A673 (cell line): ENCODE data around the gene RTBDN. TPM values are rescaled to one million over a fixed set of nuclear protein-coding genes. Genes with fewer than 3 reads are reported as not detected.
A peak's percentile ranks its signal among the peaks of the same experiment; 100 is the strongest.

Experiments
- BruUV-seq: library from RNA; stranded (reverse); fragments of 400-500 nt; replicated peaks from 2 replicates; lab custom pipeline; 2021; lab: Mats Ljungman, UMichigan
- CTCF ChIA-PET: fragments of 300-600 bp; sonication (Branson Sonifier 250); formaldehyde crosslinking; loops from one replicate; lab custom pipeline; 2022; ENCODE audit warnings: antibody characterized with exemption; lab: Charles Lee
- POLR2A ChIA-PET: fragments of 300-600 bp; sonication (Branson Sonifier 250); formaldehyde crosslinking; loops from one replicate; lab custom pipeline; 2022; ENCODE audit warnings: antibody characterized with exemption; ENCODE audit not compliant: low non-redundant PET; lab: Charles Lee
- DNase-seq: peaks from one replicate; pipeline ENCODE4 v3.0.0-alpha.2; 2015; ENCODE audit warnings: low spot score
- H3K27ac ChIP-seq: fragments of 200-600 bp; sonication (generic); 2 replicates; pipeline ENCODE4 v1.5.1; 2016; ENCODE audit warnings: mixed run types, low read depth, mild to moderate bottlenecking, mixed read lengths, antibody characterized with exemption, low read length; ENCODE audit not compliant: poor library complexity, severe bottlenecking
- H3K27me3 ChIP-seq: fragments of 200-600 bp; sonication (generic); replicated peaks from 2 replicates; pipeline ENCODE4 v1.6.1; 2017; ENCODE audit warnings: mixed run types, low read depth, mild to moderate bottlenecking, mixed read lengths, antibody characterized with exemption, low read length; ENCODE audit not compliant: insufficient read depth, poor library complexity
- H3K36me3 ChIP-seq: fragments of 200-600 bp; sonication (generic); 2 replicates; pipeline ENCODE4 v1.6.1; 2016; ENCODE audit warnings: mixed run types, mild to moderate bottlenecking, mixed read lengths, antibody characterized with exemption, low read length; ENCODE audit not compliant: insufficient read depth, poor library complexity, severe bottlenecking
- H3K4me1 ChIP-seq: fragments of 200-600 bp; sonication (generic); 2 replicates; pipeline ENCODE4 v1.6.1; 2017; ENCODE audit warnings: mixed run types, mild to moderate bottlenecking, mixed read lengths, antibody characterized with exemption, low read length; ENCODE audit not compliant: insufficient read depth, poor library complexity, severe bottlenecking
- H3K4me3 ChIP-seq: fragments of 200-600 bp; sonication (generic); 2 replicates; pipeline ENCODE4 v1.5.1; 2016; ENCODE audit warnings: low read depth, mixed run types, mild to moderate bottlenecking, mixed read lengths, low read length; ENCODE audit not compliant: poor library complexity, severe bottlenecking
- H3K9me3 ChIP-seq: fragments of 200-600 bp; sonication (generic); 2 replicates; pipeline ENCODE4 v1.6.1; 2016; ENCODE audit warnings: mixed run types, low read depth, mild to moderate bottlenecking, mixed read lengths, antibody characterized with exemption, low read length; ENCODE audit not compliant: poor library complexity, severe bottlenecking
- EZH2 ChIP-seq: fragments of 200-600 bp; sonication (generic); IDR thresholded peaks from 2 replicates; pipeline ENCODE4 v1.6.1; 2017; ENCODE audit warnings: borderline replicate concordance, low read depth, mild to moderate bottlenecking, mixed read lengths, antibody characterized with exemption, low read length; ENCODE audit not compliant: poor library complexity, severe bottlenecking
- intact Hi-C: fragments of 100-400 bp; cut with micrococcal nuclease; formaldehyde crosslinking; loops from one replicate; pipeline ENCODE4 v1.10.0; 2022; ENCODE audit not compliant: unreplicated experiment
- total RNA-seq: library from RNA; stranded (reverse); gene quantifications from 2 replicates; pipeline ENCODE4 v1.2.3, GENCODE V29; 2021
- TF ChIP-seq, protein P1 (sequence below): fragments of 300-800, 200-600 bp; sonication (generic); conservative IDR thresholded peaks from 2 replicates; pipeline ENCODE4 v1.5.1; 2017; ENCODE audit warnings: low read depth, mild to moderate bottlenecking, antibody characterized with exemption, low read length, moderate library complexity, mixed read lengths

Gene RTBDN
- total RNA-seq, 1 experiment from 2014 or later: not detected

DNA sequence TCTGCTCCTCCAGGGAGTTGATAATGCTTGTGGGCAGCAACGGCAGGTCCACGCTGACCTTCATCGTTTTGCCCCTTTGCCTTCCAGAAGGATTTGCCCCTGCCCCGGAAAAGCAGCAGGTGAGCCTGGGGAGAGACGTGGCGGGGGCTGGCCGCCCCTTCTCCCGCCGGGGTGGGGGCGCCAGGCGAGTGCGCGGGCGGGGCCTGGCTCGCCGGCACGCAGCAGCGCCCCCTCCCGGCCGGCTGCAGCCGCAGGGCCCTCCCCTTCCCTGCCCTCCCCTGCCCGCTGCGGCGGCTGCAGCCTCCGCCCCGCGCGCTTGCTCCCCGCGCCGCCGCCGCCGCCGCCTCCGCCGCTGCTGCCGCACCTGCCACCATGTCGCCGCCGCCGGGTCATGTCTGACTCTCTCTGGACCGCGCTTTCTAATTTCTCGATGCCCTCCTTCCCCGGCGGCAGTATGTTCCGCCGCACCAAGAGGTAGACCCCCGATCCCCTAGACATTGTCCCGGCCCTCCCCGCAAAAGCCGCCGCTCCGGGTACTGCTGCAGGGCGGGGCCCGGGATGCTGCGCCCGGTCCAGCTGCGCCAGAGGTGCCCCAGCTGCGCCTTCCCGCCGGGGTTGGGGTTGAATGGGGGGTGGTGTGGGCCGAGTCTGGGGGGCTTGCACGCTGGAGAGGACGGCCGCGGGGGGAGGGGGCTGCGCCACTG is 4.0 kb upstream of the RTBDN start, which contains the start of gene MAST1:
Gene MAST1 (plus strand): TSS at position 334 of the 704 bp plus-strand sequence. CDS start 58 bp downstream, at position 392.
- no TSS peak for BruUV-seq
- DNase-seq: peak; percentile 78
- Histone ChIP-seq H3K27me3 (no peaks in the 10 kb centered on the region), H3K4me1 (peaks cover 19% of the 10 kb centered on the region), H3K4me3 (peak within 1 kb of the TSS; percentile 84), H3K36me3 (no peaks in the 10 kb centered on the region), H3K27ac (peak within 1 kb of the TSS; percentile 63), H3K9me3 (no peaks in the 10 kb centered on the region)
- POLR2A ChIA-PET: no interaction called here
- TF ChIP-seq, protein P1, sequence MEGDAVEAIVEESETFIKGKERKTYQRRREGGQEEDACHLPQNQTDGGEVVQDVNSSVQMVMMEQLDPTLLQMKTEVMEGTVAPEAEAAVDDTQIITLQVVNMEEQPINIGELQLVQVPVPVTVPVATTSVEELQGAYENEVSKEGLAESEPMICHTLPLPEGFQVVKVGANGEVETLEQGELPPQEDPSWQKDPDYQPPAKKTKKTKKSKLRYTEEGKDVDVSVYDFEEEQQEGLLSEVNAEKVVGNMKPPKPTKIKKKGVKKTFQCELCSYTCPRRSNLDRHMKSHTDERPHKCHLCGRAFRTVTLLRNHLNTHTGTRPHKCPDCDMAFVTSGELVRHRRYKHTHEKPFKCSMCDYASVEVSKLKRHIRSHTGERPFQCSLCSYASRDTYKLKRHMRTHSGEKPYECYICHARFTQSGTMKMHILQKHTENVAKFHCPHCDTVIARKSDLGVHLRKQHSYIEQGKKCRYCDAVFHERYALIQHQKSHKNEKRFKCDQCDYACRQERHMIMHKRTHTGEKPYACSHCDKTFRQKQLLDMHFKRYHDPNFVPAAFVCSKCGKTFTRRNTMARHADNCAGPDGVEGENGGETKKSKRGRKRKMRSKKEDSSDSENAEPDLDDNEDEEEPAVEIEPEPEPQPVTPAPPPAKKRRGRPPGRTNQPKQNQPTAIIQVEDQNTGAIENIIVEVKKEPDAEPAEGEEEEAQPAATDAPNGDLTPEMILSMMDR: no peak; the same call in none of the 2 replicates
- no peak for TF ChIP-seq EZH2
- intact Hi-C loops: no loop called here
- CTCF ChIA-PET: interaction anchor here (0.6 kb wide), 1 partner anchor 52 kb away, joined by 6 read pairs; no protein-coding TSS in a partner anchor

DNA sequence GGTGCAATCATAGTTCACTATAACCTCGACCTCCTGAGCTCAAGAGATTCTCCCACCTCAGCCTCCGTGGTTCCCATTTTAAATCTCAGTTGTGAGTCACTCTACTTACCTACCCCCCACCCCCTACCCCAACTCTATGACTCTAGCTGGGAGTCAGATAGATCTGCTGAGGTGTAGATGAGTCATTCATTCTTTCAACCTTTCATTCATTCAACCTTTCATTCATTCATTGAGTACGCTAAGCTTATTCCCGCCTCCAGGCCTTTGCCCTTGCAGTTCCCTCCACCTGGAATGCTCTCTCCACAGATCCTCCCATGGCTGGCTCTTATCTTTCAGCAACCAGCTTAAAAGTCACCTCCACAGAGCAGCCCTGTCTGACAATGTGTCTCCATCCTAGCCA is 2.8 kb upstream of the RTBDN start:
- intact Hi-C loops: no loop called here
- Histone ChIP-seq H3K27me3 (no peaks in the 10 kb centered on the region), H3K9me3 (no peaks in the 10 kb centered on the region), H3K27ac (no peak overlapping the region), H3K4me1 (peaks cover 27% of the 10 kb centered on the region), H3K4me3 (no peak overlapping the region), H3K36me3 (no peaks in the 10 kb centered on the region)
- no peak for DNase-seq
- BruUV-seq: no TSS peak
- ChIA-PET CTCF (interaction anchor here (0.7 kb wide), 1 partner anchor 10 kb away, joined by 6 read pairs; no protein-coding TSS in a partner anchor), POLR2A (no interaction called here)
- no peak for TF ChIP-seq EZH2
- TF ChIP-seq, protein P1: no peak

DNA sequence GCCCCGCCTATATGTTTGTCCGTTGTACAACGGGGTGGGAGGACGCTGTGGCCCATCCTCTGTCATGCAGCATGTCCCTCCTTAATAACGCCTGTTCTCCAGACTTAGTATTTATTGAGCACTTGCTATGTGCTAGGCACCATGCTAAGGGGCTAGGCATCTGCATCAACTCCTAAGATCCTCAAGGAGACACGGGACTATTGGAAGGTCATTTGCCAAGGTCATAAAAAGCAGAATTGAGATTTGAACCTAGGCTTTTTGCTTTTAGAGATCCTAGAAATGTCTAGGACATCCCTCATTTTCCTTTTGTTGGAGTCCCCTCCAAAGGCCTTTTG is 2.1 kb upstream of the RTBDN start:
- H3K4me3 ChIP-seq: no peak overlapping the region
- no peak for DNase-seq
- CTCF ChIA-PET: no interaction called here
- no peaks in the 10 kb centered on the region for H3K27me3 ChIP-seq
- POLR2A ChIA-PET: no interaction called here
- H3K4me1 ChIP-seq: peaks cover 27% of the 10 kb centered on the region
- BruUV-seq: no TSS peak
- H3K36me3 ChIP-seq: no peaks in the 10 kb centered on the region
- H3K9me3 ChIP-seq: no peaks in the 10 kb centered on the region
- no peak overlapping the region for H3K27ac ChIP-seq
- intact Hi-C loops: no loop called here
- TF ChIP-seq, protein P1: no peak
- TF ChIP-seq EZH2: no peak
